Stimulated activated CD8-positive, alpha-beta memory T cell treated with anti-CD3 and anti-CD28 coated beads, Interleukin-4, amount 100 ng/mL, for 1 hour (primary cell): ENCODE measurements around the gene WDR5B.
"Not testable (repeated sequence)": the region's sequence is repeated elsewhere in the genome, so short reads cannot be mapped to it uniquely, and the experiment has no call there.

Experiments
- DNase-seq, 2 donors: peaks; one replicate each; pipeline ENCODE4 v3.0.0-alpha.2; 2020; ENCODE audit warnings: low read depth in 2 of 2, low spot score in 1 of 2

The WDR5B gene

DNA sequence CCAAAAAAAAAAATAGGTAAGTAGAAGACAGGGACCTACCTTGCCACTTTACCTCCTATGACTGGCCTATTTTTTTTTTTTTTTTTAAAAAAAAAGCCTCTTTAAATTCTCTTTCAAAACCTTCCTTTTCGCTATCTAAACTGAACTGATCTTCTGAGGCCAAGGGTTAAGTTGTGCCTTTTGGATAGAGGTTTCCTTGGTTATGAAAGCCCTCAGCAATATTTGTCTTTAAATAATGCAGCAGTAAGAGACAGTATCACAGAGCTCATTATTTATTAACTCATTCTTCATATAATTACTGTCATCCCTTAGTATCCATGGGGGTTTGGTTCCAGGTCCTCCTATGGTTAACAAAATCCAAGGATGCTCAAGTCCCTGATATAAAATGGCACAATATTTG lies 41.8 kb downstream of the WDR5B start:
- DNase-seq = no peak

DNA sequence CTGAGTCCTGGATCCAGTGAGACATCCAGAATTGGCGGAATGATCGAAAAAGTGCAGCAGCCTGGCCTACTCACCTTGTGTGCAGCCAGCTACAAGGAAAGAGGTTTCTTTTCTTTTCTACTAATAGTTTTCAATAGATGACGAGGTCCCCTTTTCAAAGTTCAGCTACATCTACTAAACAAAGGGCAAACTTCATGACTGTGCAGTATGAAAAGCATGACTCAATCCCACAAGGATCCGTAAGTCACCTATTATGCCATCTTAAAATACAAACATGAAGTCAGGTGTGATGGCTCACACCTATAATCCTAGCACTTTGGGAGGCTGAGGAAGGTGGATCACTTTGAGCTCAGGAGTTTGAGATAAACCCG lies 49.5 kb downstream of the WDR5B start:
- no peak for DNase-seq

DNA sequence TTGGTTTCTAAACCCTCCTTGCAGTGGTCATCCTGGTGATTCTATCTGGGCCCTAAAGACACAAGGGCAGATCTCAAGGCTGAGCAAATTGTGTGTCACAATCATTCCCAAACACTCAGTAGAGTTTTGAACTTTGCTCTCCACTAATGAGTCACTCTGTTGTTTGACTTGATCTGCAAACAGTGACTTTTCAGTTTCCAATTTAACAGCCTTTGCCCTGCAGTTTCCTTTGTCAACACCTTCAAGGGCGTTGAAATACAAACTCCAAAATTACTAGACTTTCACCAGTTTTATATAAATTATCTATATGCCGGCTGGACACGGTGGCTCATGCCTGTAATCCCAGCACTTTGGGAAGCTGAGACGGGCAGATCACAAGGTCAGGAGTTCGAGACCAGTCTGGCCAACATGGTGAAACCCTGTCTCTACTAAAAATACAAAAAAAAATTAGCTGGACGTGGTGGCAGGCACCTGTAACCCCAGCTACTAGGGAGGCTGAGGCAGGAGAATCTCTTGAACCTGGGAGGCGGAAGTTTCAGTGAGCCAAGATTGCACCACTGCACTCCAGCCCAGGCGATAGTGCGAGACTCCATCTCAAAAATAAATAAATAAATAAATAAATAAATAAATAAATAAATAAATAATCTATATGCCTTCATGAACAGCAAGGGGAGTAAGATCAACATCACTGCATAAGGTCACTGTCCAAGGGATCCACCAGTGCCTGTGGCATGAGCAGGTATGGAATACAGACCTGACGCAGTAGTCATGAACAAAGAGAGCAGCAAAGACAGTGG lies 50.1 kb downstream of the WDR5B start:
- DNase-seq = not testable (repeated sequence)

DNA sequence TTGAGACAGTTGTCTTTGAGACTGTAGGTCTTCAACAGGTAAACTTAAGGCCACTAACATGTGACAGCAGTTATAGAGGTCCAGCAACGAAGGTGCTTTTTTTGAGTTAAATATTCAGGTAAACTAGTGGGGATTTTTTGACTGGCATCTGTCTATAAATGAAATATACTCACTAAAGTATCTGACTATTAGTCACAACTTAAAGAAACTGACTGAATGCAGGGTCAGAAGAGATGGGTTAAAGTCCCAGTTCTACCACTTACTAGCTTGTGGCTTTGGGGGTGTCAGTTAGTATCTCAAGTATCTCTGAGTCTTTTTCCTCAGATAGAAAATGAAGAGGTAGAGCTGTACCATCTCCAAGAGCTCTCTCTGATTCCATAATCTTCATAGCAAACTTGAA lies 50.8 kb downstream of the WDR5B start:
- no peak for DNase-seq

DNA sequence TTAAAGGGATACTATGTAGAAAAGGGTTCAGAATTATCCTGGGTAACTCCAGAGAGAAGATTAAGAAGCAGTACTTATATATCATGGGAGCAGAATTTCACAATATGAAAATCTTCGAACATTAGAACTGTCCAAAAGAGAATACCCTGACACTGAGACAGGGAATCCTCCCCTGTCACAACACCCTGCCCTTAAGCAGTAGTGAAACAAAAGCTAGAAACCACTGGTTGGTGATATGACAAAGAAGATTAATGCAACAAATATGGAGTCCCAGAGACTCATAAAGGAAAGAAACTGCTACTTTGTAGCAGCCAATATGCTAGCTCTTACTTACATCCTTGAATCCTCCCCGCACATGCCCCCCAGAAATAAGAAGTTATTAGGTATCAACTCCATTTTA lies 51.4 kb downstream of the WDR5B start:
- DNase-seq = no peak
